Activated CD8-positive, alpha-beta T cell treated with anti-CD3 and anti-CD28 coated beads for 36 hours (primary cell): Measurements from ENCODE around the gene PLA2G15. TPM values are rescaled to one million over a fixed set of nuclear protein-coding genes. Genes with fewer than 3 reads are reported as not detected.

Experiments
- ATAC-seq: fragments of 200-7000 bp; cut with Tn5 transposase; one replicate; pipeline ENCODE4 v1.10.0; 2021; ENCODE audit warnings: mild to moderate bottlenecking, moderate library complexity
- CTCF ChIA-PET: fragments of 350-600 bp; sonication (Branson Sonifier 250); formaldehyde crosslinking; loops from one replicate; lab custom pipeline; 2021; ENCODE audit warnings: antibody characterized with exemption; lab: Charles Lee
- POLR2A ChIA-PET: fragments of 350-600 bp; sonication (Branson Sonifier 250); formaldehyde crosslinking; loops from one replicate; lab custom pipeline; 2021; ENCODE audit warnings: antibody characterized with exemption; lab: Charles Lee
- DNase-seq: peaks from one replicate; pipeline ENCODE4 v3.0.0-alpha.2; 2020
- H3K27ac Mint-ChIP-seq: one replicate; pipeline ENCODE4 v1.8.0; 2021; ENCODE audit warnings: mild to moderate bottlenecking, mixed read lengths
- H3K27me3 Mint-ChIP-seq: one replicate; pipeline ENCODE4 v1.8.0; 2021; ENCODE audit warnings: mixed read lengths
- H3K36me3 Mint-ChIP-seq: one replicate; pipeline ENCODE4 v1.8.0; 2021; ENCODE audit warnings: low read depth, mixed read lengths
- H3K4me1 Mint-ChIP-seq: one replicate; pipeline ENCODE4 v1.8.0; 2021; ENCODE audit warnings: low read depth, mixed read lengths
- H3K4me3 Mint-ChIP-seq: one replicate; pipeline ENCODE4 v1.8.0; 2021; ENCODE audit warnings: mild to moderate bottlenecking, moderate library complexity, mixed read lengths
- H3K9me3 Mint-ChIP-seq: one replicate; pipeline ENCODE4 v1.8.0; 2021; ENCODE audit warnings: mixed read lengths
- CTCF ChIP-seq: fragments of 200-600 bp; IDR thresholded peaks from one replicate; pipeline ENCODE4 v1.8.0; 2022; ENCODE audit warnings: antibody characterized with exemption, mild to moderate bottlenecking
- intact Hi-C: fragments of 100-400 bp; cut with micrococcal nuclease; formaldehyde crosslinking; loops from one replicate; pipeline ENCODE4 v1.10.0; 2022
- total RNA-seq, 2 experiments: library from RNA; stranded (reverse); gene quantifications; one replicate each; pipeline ENCODE4 v1.2.3, GENCODE V29; 2021

Gene PLA2G15
- total RNA-seq, 2 experiments from 2014 or later = 6.7 to 6.8 TPM

GRCh38 chr16:68251832-68252231, 6.7 kb downstream of the PLA2G15 start:
- POLR2A ChIA-PET = interaction anchor here (1.1 to 2.2 kb wide), 2 partner anchors 11 to 44 kb away, joined by 3 to 12 read pairs; no protein-coding TSS in a partner anchor
- peaks cover 5% of the 10 kb centered on the region for H3K36me3 Mint-ChIP-seq
- no peak for DNase-seq
- CTCF ChIA-PET = interaction anchor here (1.2 to 5.8 kb wide), 3 partner anchors 10 to 112 kb away, joined by 3 to 79 read pairs (median 19); partner anchors contain the start of gene SLC7A6
- ATAC-seq = no peak
- intact Hi-C loops = no loop called here
- TF ChIP-seq CTCF = no peak
- H3K4me1 Mint-ChIP-seq = peaks cover under 1% of the 10 kb centered on the region
- no peaks in the 10 kb centered on the region for H3K9me3 Mint-ChIP-seq
- no peaks in the 10 kb centered on the region for H3K27me3 Mint-ChIP-seq
- H3K4me3 Mint-ChIP-seq = no peak overlapping the region
- no peak overlapping the region for H3K27ac Mint-ChIP-seq

GRCh38 chr16:68252383-68252782, 7.2 kb downstream of the PLA2G15 start:
- Mint-ChIP-seq H3K9me3 (no peaks in the 10 kb centered on the region), H3K36me3 (peaks cover 5% of the 10 kb centered on the region), H3K4me3 (no peak overlapping the region), H3K4me1 (peaks cover 2% of the 10 kb centered on the region), H3K27me3 (no peaks in the 10 kb centered on the region), H3K27ac (no peak overlapping the region)
- ChIA-PET CTCF (interaction anchor here (2.9 to 5.8 kb wide), 2 partner anchors 10 to 76 kb away, joined by 19 to 79 read pairs; partner anchors contain the start of gene SLC7A6), POLR2A (interaction anchor here (1.1 to 2.2 kb wide), 2 partner anchors 11 to 44 kb away, joined by 3 to 12 read pairs; no protein-coding TSS in a partner anchor)
- no peak for TF ChIP-seq CTCF
- DNase-seq = no peak
- no peak for ATAC-seq
- intact Hi-C loops = no loop called here

- DNase-seq (no peak), ATAC-seq (no peak)
- no peak for TF ChIP-seq CTCF
- H3K9me3 Mint-ChIP-seq = no peaks in the 10 kb centered on the region
- H3K4me1 Mint-ChIP-seq = peaks cover 4% of the 10 kb centered on the region
- H3K36me3 Mint-ChIP-seq = peaks cover 5% of the 10 kb centered on the region
- intact Hi-C loops = no loop called here
- ChIA-PET CTCF (interaction anchor here (1.0 to 2.2 kb wide), 2 partner anchors 10 to 79 kb away, joined by 3 to 7 read pairs; partner anchors contain the start of gene SLC7A6), POLR2A (interaction anchor here (2.0 kb wide), 1 partner anchor 9 kb away, joined by 8 read pairs; the partner anchor contains the start of gene PLA2G15)
- no peaks in the 10 kb centered on the region for H3K27me3 Mint-ChIP-seq
- H3K27ac Mint-ChIP-seq = no peak overlapping the region
- no peak overlapping the region for H3K4me3 Mint-ChIP-seq
These were observed 8.5 kb downstream of the PLA2G15 start for GRCh38 chr16:68253721-68254120.

GRCh38 chr16:68255712-68256111, 10.5 kb downstream of the PLA2G15 start:
- Mint-ChIP-seq H3K4me1 (peaks cover 4% of the 10 kb centered on the region), H3K36me3 (peaks cover 5% of the 10 kb centered on the region), H3K9me3 (no peaks in the 10 kb centered on the region), H3K4me3 (no peak overlapping the region), H3K27ac (no peak overlapping the region), H3K27me3 (no peaks in the 10 kb centered on the region)
- intact Hi-C loops = no loop called here
- no peak for TF ChIP-seq CTCF
- DNase-seq (no peak), ATAC-seq (no peak)
- CTCF ChIA-PET = interaction anchor here (2.1 to 2.2 kb wide), 2 partner anchors 8 to 73 kb away, joined by 7 read pairs; partner anchors contain the start of gene SLC7A6
- POLR2A ChIA-PET = no interaction called here

- ChIA-PET POLR2A (interaction anchor here (3.6 to 3.8 kb wide), 2 partner anchors 12 to 54 kb away, joined by 11 to 22 read pairs; partner anchors contain the start of genes PLA2G15, PRMT7 and SLC7A6OS), CTCF (interaction anchor here (0.6 to 9.0 kb wide), 4 partner anchors 13 to 372 kb away, joined by 3 to 444 read pairs (median 4); partner anchors contain the start of gene PLA2G15)
- TF ChIP-seq CTCF = no peak
- Mint-ChIP-seq H3K27me3 (no peaks in the 10 kb centered on the region), H3K36me3 (peaks cover 4% of the 10 kb centered on the region), H3K27ac (no peak overlapping the region), H3K4me3 (no peak overlapping the region), H3K9me3 (no peaks in the 10 kb centered on the region), H3K4me1 (peaks cover 11% of the 10 kb centered on the region)
- DNase-seq = peak; percentile 32
- ATAC-seq = no peak
- intact Hi-C loops = no loop called here
These were observed 12.2 kb downstream of the PLA2G15 start for GRCh38 chr16:68257251-68257905.
